ENCODE measurements around the gene DYNC1LI1. TPM values are rescaled to one million over a fixed set of nuclear protein-coding genes. Genes with fewer than 3 reads are reported as not detected.

Gene DYNC1LI1
- total and polyA plus RNA-seq, 4 donors: 26.7 to 39.3 (median 31.0) TPM

- H3K4me1 ChIP-seq (ENCODE audit: control insufficient read depth in 1 of 2, insufficient read depth in 2 of 2, low read length in 2 of 2): no peaks in the 10 kb centered on the region
- H3K27ac ChIP-seq (ENCODE audit: low read depth in 1 of 2, low read length in 2 of 2): no peak overlapping the region
- ATAC-seq (ENCODE audit: low FRiP score) (no peak), DNase-seq (no peak)
- no peaks in the 10 kb centered on the region for H3K27me3 ChIP-seq (ENCODE audit: control insufficient read depth in 1 of 2, insufficient read depth in 2 of 2, low read length in 1 of 2)
- H3K9me3 ChIP-seq (ENCODE audit: control insufficient read depth, low read length): no peaks in the 10 kb centered on the region
- intact Hi-C loops (cut with DNase I): no loop called here
- no peaks in the 10 kb centered on the region for H3K36me3 ChIP-seq (ENCODE audit: control insufficient read depth in 1 of 2, insufficient read depth in 2 of 2, low read length in 1 of 2)
- WGBS, 2 donors: 94 to 95% methylated on average over 6 of the region's 6 CpGs
- no peak overlapping the region for H3K4me3 ChIP-seq (ENCODE audit: low read length in 2 of 2)
Observed at GRCh38 chr3:32484436-32484835, 86.2 kb downstream of the DYNC1LI1 start.

DNA sequence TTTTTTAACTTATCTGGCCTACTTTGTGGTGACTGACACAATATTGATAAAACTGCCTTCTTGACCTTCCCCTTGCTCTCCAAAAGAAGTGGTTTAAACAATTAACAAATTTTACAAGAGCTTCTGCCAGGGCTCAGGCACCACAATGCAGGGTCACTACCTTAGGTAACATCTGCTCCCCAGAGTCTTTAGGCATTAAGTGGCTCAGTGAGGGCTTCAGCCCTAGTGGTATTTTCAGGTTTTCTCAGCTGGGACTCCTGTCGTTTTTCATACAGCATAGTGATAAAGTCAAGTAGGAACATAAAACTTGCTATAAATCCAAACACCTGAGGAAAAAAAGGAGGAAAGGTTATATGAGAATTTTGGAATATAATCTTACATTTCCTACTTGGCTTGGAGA lies 86.9 kb downstream of the DYNC1LI1 start:
- Histone ChIP-seq H3K9me3 (ENCODE audit: control insufficient read depth, low read length) (no peaks in the 10 kb centered on the region), H3K36me3 (ENCODE audit: control insufficient read depth in 1 of 2, insufficient read depth in 2 of 2, low read length in 1 of 2) (no peaks in the 10 kb centered on the region), H3K27ac (ENCODE audit: low read depth in 1 of 2, low read length in 2 of 2) (no peak overlapping the region), H3K4me3 (ENCODE audit: low read length in 2 of 2) (no peak overlapping the region), H3K4me1 (ENCODE audit: control insufficient read depth in 1 of 2, insufficient read depth in 2 of 2, low read length in 2 of 2) (no peaks in the 10 kb centered on the region), H3K27me3 (ENCODE audit: control insufficient read depth in 1 of 2, insufficient read depth in 2 of 2, low read length in 1 of 2) (no peaks in the 10 kb centered on the region)
- intact Hi-C loops (cut with DNase I): no loop called here
- ATAC-seq (ENCODE audit: low FRiP score): no peak
- WGBS, 2 donors: 63 to 65% methylated on average over 1 of the region's 1 CpG
- DNase-seq: no peak

DNA sequence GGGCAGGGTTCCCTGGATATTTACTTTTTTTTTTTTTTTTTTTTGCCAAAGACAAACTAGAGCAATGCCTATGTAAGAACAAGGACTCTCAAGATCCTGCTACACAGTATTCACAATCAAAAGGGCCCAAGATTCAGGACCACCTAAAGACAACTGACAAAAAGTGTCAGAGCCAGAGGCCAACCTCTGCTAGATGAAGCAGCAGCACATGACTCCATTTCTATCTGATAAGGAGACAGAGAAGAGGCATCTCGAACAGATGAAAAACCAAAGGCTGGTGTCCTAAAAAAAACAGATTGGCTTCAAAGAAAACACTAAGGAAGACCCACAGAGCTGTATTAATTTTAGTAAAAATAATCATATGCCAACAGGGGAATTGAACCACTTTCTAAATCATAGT lies 88.0 kb downstream of the DYNC1LI1 start:
- DNase-seq (no peak), ATAC-seq (ENCODE audit: low FRiP score) (no peak)
- no peaks in the 10 kb centered on the region for H3K27me3 ChIP-seq (ENCODE audit: control insufficient read depth in 1 of 2, insufficient read depth in 2 of 2, low read length in 1 of 2)
- no peaks in the 10 kb centered on the region for H3K4me1 ChIP-seq (ENCODE audit: control insufficient read depth in 1 of 2, insufficient read depth in 2 of 2, low read length in 2 of 2)
- WGBS, 2 donors: 95 to 97% methylated on average over 1 of the region's 1 CpG
- H3K4me3 ChIP-seq (ENCODE audit: low read length in 2 of 2): no peak overlapping the region
- no peaks in the 10 kb centered on the region for H3K36me3 ChIP-seq (ENCODE audit: control insufficient read depth in 1 of 2, insufficient read depth in 2 of 2, low read length in 1 of 2)
- intact Hi-C loops (cut with DNase I): no loop called here
- no peak overlapping the region for H3K27ac ChIP-seq (ENCODE audit: low read depth in 1 of 2, low read length in 2 of 2)
- no peaks in the 10 kb centered on the region for H3K9me3 ChIP-seq (ENCODE audit: control insufficient read depth, low read length)

- no peaks in the 10 kb centered on the region for H3K27me3 ChIP-seq (ENCODE audit: control insufficient read depth in 1 of 2, insufficient read depth in 2 of 2, low read length in 1 of 2)
- H3K36me3 ChIP-seq (ENCODE audit: control insufficient read depth in 1 of 2, insufficient read depth in 2 of 2, low read length in 1 of 2): no peaks in the 10 kb centered on the region
- H3K27ac ChIP-seq (ENCODE audit: low read depth in 1 of 2, low read length in 2 of 2): no peak overlapping the region
- ATAC-seq (ENCODE audit: low FRiP score) (no peak), DNase-seq (no peak)
- 96 to 97% methylated on average over 3 of the region's 3 CpGs for WGBS, 2 donors
- no peaks in the 10 kb centered on the region for H3K9me3 ChIP-seq (ENCODE audit: control insufficient read depth, low read length)
- H3K4me1 ChIP-seq (ENCODE audit: control insufficient read depth in 1 of 2, insufficient read depth in 2 of 2, low read length in 2 of 2): no peaks in the 10 kb centered on the region
- no peak overlapping the region for H3K4me3 ChIP-seq (ENCODE audit: low read length in 2 of 2)
- intact Hi-C loops (cut with DNase I): no loop called here
Observed at GRCh38 chr3:32481791-32482631, 88.6 kb downstream of the DYNC1LI1 start.

- H3K4me1 ChIP-seq (ENCODE audit: control insufficient read depth in 1 of 2, insufficient read depth in 2 of 2, low read length in 2 of 2): no peaks in the 10 kb centered on the region
- 96 to 97% methylated on average over 1 of the region's 1 CpG for WGBS, 2 donors
- ATAC-seq (ENCODE audit: low FRiP score) (no peak), DNase-seq (no peak)
- H3K27ac ChIP-seq (ENCODE audit: low read depth in 1 of 2, low read length in 2 of 2): no peak overlapping the region
- intact Hi-C loops (cut with DNase I): no loop called here
- no peaks in the 10 kb centered on the region for H3K9me3 ChIP-seq (ENCODE audit: control insufficient read depth, low read length)
- no peaks in the 10 kb centered on the region for H3K36me3 ChIP-seq (ENCODE audit: control insufficient read depth in 1 of 2, insufficient read depth in 2 of 2, low read length in 1 of 2)
- H3K4me3 ChIP-seq (ENCODE audit: low read length in 2 of 2): no peak overlapping the region
- no peaks in the 10 kb centered on the region for H3K27me3 ChIP-seq (ENCODE audit: control insufficient read depth in 1 of 2, insufficient read depth in 2 of 2, low read length in 1 of 2)
Observed at GRCh38 chr3:32480604-32481003, 90.1 kb downstream of the DYNC1LI1 start.

Small RNA genes within 50 kb of the gene (microRNA-seq; reads per million reads assigned to microRNA genes)
- gene MIR548AY: 0 reads per million in 2 donors

Other genes starting within 250 kb of the DYNC1LI1 start
- 10 to 100 TPM; 11.8 to 17.3 TPM for gene CMTM7, start 179.0 kb downstream of the DYNC1LI1 start, total RNA-seq
- gene CMTM7, start 179.0 kb downstream of the DYNC1LI1 start, polyA plus RNA-seq: 1 to 10 TPM; 2.0 to 5.0 TPM
- gene CMTM6, start 68.0 kb downstream of the DYNC1LI1 start, total RNA-seq: 10 to 100 TPM; 31.8 to 32.1 TPM
- 10 to 100 TPM; 19.0 to 19.9 TPM for gene CMTM6, start 68.0 kb downstream of the DYNC1LI1 start, polyA plus RNA-seq
- 10 to 100 TPM; 32.7 to 38.3 TPM for gene CNOT10, start 114.3 kb upstream of the DYNC1LI1 start, total RNA-seq
- gene CNOT10, start 114.3 kb upstream of the DYNC1LI1 start, polyA plus RNA-seq: 10 to 100 TPM; 10.0 to 25.3 TPM
- not detected for gene TRIM71, start 247.1 kb upstream of the DYNC1LI1 start, total RNA-seq
- not detected for gene TRIM71, start 247.1 kb upstream of the DYNC1LI1 start, polyA plus RNA-seq